ENCODE data around the gene ARID1B. TPM values are rescaled to one million over a fixed set of nuclear protein-coding genes. Genes with fewer than 3 reads are reported as not detected.

ARID1B gene
- total and polyA plus RNA-seq, 8 donors = 67.6 to 102 (median 99.0) TPM

GRCh38 chr6:157230910-157231309 lies 453.7 kb downstream of the ARID1B start:
- Histone ChIP-seq H3K27me3 (peaks cover 18 to 41% of the 10 kb centered on the region in 2 donors), H3K36me3 (no peaks in the 10 kb centered on the region), H3K9me3 (no peaks in the 10 kb centered on the region), H3K4me3 (no peak overlapping the region), H3K4me1 (peaks cover 6 to 11% of the 10 kb centered on the region in 2 donors), H3K27ac (no peak overlapping the region)
- intact Hi-C loops (cut with DNase I) = no loop called here
- ATAC-seq = no peak
- DNase-seq = no peak
- no peak for TF ChIP-seq CTCF (IDR thresholded peaks at IDR 0.05)

- H3K4me3 ChIP-seq = no peak overlapping the region
- H3K27me3 ChIP-seq = peaks cover 27 to 55% of the 10 kb centered on the region in 2 donors
- intact Hi-C loops (cut with DNase I) = no loop called here
- no peak for ATAC-seq
- no peak for DNase-seq
- no peak overlapping the region for H3K27ac ChIP-seq
- no peaks in the 10 kb centered on the region for H3K36me3 ChIP-seq
- no peaks in the 10 kb centered on the region for H3K9me3 ChIP-seq
- H3K4me1 ChIP-seq = peaks cover 11 to 21% of the 10 kb centered on the region in 2 donors
- TF ChIP-seq CTCF (IDR thresholded peaks at IDR 0.05) = no peak
These were observed 455.1 kb downstream of the ARID1B start for GRCh38 chr6:157232161-157232895.

- Histone ChIP-seq H3K27me3 (peaks cover 27 to 63% of the 10 kb centered on the region in 2 donors), H3K9me3 (no peaks in the 10 kb centered on the region), H3K4me1 (peaks cover 11 to 21% of the 10 kb centered on the region in 2 donors), H3K4me3 (no peak overlapping the region), H3K27ac (no peak overlapping the region), H3K36me3 (no peaks in the 10 kb centered on the region)
- TF ChIP-seq CTCF (IDR thresholded peaks at IDR 0.05) = no peak
- ATAC-seq (no peak), DNase-seq (no peak)
- intact Hi-C loops (cut with DNase I) = no loop called here
These were observed 456.0 kb downstream of the ARID1B start for GRCh38 chr6:157233156-157233555.

GRCh38 chr6:157233686-157234085 lies 456.5 kb downstream of the ARID1B start:
- H3K27me3 ChIP-seq = peaks cover 27 to 63% of the 10 kb centered on the region in 2 donors
- H3K4me1 ChIP-seq = peaks cover 11 to 21% of the 10 kb centered on the region in 2 donors
- intact Hi-C loops (cut with DNase I) = no loop called here
- H3K4me3 ChIP-seq = no peak overlapping the region
- ATAC-seq (no peak), DNase-seq (no peak)
- no peak for TF ChIP-seq CTCF (IDR thresholded peaks at IDR 0.05)
- H3K36me3 ChIP-seq = no peaks in the 10 kb centered on the region
- no peaks in the 10 kb centered on the region for H3K9me3 ChIP-seq
- no peak overlapping the region for H3K27ac ChIP-seq

- DNase-seq (peak in 2 of 4 donors; percentile 47 to 71), ATAC-seq (peak; percentile 85)
- no peaks in the 10 kb centered on the region for H3K36me3 ChIP-seq
- H3K4me1 ChIP-seq = peaks cover 11 to 28% of the 10 kb centered on the region in 2 donors
- H3K27me3 ChIP-seq = peaks cover 27 to 67% of the 10 kb centered on the region in 2 donors
- no peaks in the 10 kb centered on the region for H3K9me3 ChIP-seq
- intact Hi-C loops (cut with DNase I) = no loop called here
- H3K4me3 ChIP-seq = peak overlapping the region; percentile 34 to 44
- peak; percentile 30 to 31 for TF ChIP-seq CTCF (IDR thresholded peaks at IDR 0.05)
- H3K27ac ChIP-seq = no peak overlapping the region
These were observed 458.4 kb downstream of the ARID1B start for GRCh38 chr6:157235600-157236039.
